Measurements from ENCODE around the gene STK32A. TPM values are rescaled to one million over a fixed set of nuclear protein-coding genes. Genes with fewer than 3 reads are reported as not detected.

The STK32A gene
- total and polyA plus RNA-seq, 9 of the 15 experiments (the other 6 are each of a cell fraction or from before 2014, with no cell fraction given): not detected

- TF ChIP-seq PATZ1 (CRISPR knock-in tag; IDR thresholded peaks at IDR 0.05; ENCODE audit: borderline replicate concordance) (no peak), ZNF175 (CRISPR knock-in tag; IDR thresholded peaks at IDR 0.05; ENCODE audit: low read depth) (no peak)
Observed at GRCh38 chr5:147339313-147339712, 104.5 kb downstream of the STK32A start (continued).

GRCh38 chr5:147340941-147341340 is 106.1 kb downstream of the STK32A start:
- 0% methylated on average over 1 of the region's 1 CpG for WGBS (ENCODE audit: insufficient coverage, low coverage, missing lambda C conversion rate)
- CTCF ChIA-PET (ENCODE audit: low intra/inter-chr PET ratio): no interaction called here

More at GRCh38 chr5:147340941-147341340, 106.1 kb downstream of the STK32A start:
- Histone ChIP-seq H3K4me2 (ENCODE audit: insufficient read depth, low read length) (no peak overlapping the region), H3K9me3 (replicated peaks; ENCODE audit: control insufficient read depth, insufficient read depth, low read depth, low read length) (no peaks in the 10 kb centered on the region), H3K36me3 (ENCODE audit: control insufficient read depth, insufficient read depth, low read length) (no peaks in the 10 kb centered on the region), H3K9ac (ENCODE audit: insufficient read depth in 1 of 2, low read depth in 2 of 2, low read length in 2 of 2) (no peak overlapping the region), H3K9me1 (ENCODE audit: control insufficient read depth, insufficient read depth, low read length) (no peaks in the 10 kb centered on the region), H3K4me1 (replicated peaks in 1 of 2; ENCODE audit: control insufficient read depth in 2 of 2, insufficient read depth in 2 of 2, low read length in 2 of 2) (no peaks in the 10 kb centered on the region), H3K4me3 (no peak overlapping the region), H4K20me1 (replicated peaks; ENCODE audit: control insufficient read depth, insufficient read depth, low read length) (no peaks in the 10 kb centered on the region), H3K79me2 (ENCODE audit: control insufficient read depth, insufficient read depth, low read length) (no peaks in the 10 kb centered on the region), H2AFZ (ENCODE audit: low read depth, low read length) (no peak overlapping the region), H3K27me3 (ENCODE audit: control insufficient read depth in 2 of 2, insufficient read depth in 2 of 2, low read length in 2 of 2) (no peaks in the 10 kb centered on the region), H3K27ac (ENCODE audit: extremely low read depth, low read depth, low read length) (no peak overlapping the region)
- TF ChIP-seq TEAD4 (IDR thresholded peaks at IDR 0.05; ENCODE audit: low read length) (no peak), TEAD4 (CRISPR knock-in tag; IDR thresholded peaks at IDR 0.05; ENCODE audit: borderline replicate concordance) (no peak), SRSF3 (IDR thresholded peaks at IDR 0.05; ENCODE audit: insufficient read depth, low read length) (no peak), ZNF561 (CRISPR knock-in tag; conservative IDR thresholded peaks at IDR 0.05) (no peak), IFI16 (CRISPR knock-in tag; IDR thresholded peaks at IDR 0.05) (no peak), SMC3 (conservative IDR thresholded peaks at IDR 0.05; ENCODE audit: insufficient read depth, low read depth, low read length) (no peak)
- in situ Hi-C loops (cut with MboI) (no loop called here), intact Hi-C loops (cut with micrococcal nuclease) (no loop called here)
- DNase-seq (ENCODE audit: extremely low read depth in 1 of 4, low spot score in 3 of 4) (no peak), ATAC-seq (no peak), FAIRE-seq (no peak)
- POLR2A ChIA-PET: no interaction called here
- BruUV-seq (replicated peaks): no TSS peak
